Skin epidermis (tissue), 12 donors: ENCODE measurements around the gene HYOU1.

Source experiments
- H3K27ac ChIP-seq, 21 experiments: fragments of 200-600 bp; sonication (generic) in 11 of 21; one replicate each; pipeline ENCODE4 v1.5.0; 2020; ENCODE audit warnings: mild to moderate bottlenecking in 3 of 21, inconsistent platforms in 2 of 21, moderate library complexity in 2 of 21
- H3K4me3 ChIP-seq, 7 experiments: fragments of 200-600 bp; sonication (generic) in 2 of 7; one replicate each; pipeline ENCODE4 v1.5.0; 2020; ENCODE audit warnings: inconsistent platforms in 2 of 7, mild to moderate bottlenecking in 2 of 7, moderate library complexity in 1 of 7

HYOU1 gene

GRCh38 chr11:118997627-118998387 is 59.2 kb downstream of the HYOU1 start, which contains the start of gene CENATAC:
TSS of gene CENATAC (plus strand) at chr11:118998138. CDS start at chr11:118998198, 60 bp downstream.
- Histone ChIP-seq H3K4me3 (peak within 1 kb of the TSS; percentile 55 to 90 (median 85)), H3K27ac (peak within 1 kb of the TSS; percentile 53 to 94 (median 82))

- Histone ChIP-seq H3K27ac (peak overlapping the region; percentile 16 to 94 (median 80)), H3K4me3 (peak overlapping the region; percentile 55 to 90 (median 85))
These were observed 59.9 kb downstream of the HYOU1 start for GRCh38 chr11:118996926-118997626.
